D721Med (cell line): ENCODE results near the gene DOCK6.

ENCODE experiments used
- DNase-seq: peaks from one replicate; pipeline ENCODE4 v3.0.0; 2011; ENCODE audit warnings: low spot score; ENCODE audit not compliant: insufficient read length
- FAIRE-seq: peaks from 2 replicates; lab custom pipeline; 2011; peaks lifted over from hg19 to GRCh38; lab: Jason Lieb, UNC
- TF ChIP-seq, protein P1 (sequence below): IDR thresholded peaks from 2 replicates; pipeline ENCODE4 v1.5.1; 2012; ENCODE audit warnings: mild to moderate bottlenecking, control low read depth; ENCODE audit not compliant: insufficient read depth; ENCODE audit errors: missing control alignments

Gene DOCK6

DNA sequence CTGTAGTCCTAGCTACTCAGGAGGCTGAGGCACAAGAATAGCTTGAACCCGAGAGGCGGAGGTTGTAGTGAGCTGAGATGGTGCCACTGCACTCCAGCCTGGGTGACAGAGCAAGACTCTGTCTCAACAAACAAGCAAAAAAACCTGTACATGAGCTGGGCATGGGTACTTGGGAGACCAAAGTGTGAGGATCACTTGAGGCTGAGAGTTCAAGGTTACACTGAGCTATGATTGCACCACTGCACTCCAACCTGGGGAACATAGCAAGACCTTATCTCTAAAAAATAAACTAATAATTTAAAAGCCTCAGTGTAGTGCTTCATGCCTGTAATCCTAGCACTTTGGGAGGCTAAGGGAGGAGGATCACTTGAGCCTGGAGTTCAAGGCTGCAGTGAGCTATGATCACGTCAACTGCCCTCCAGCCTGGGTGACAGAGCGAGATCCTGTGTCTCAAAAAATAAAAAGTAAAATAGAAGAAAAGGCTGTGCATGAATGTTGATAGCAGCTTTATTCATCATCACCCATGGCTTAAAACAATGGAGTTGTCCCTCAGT lies 12.3 kb upstream of the DOCK6 start:
- DNase-seq, result no peak
- FAIRE-seq, result no peak
- TF ChIP-seq, protein P1, sequence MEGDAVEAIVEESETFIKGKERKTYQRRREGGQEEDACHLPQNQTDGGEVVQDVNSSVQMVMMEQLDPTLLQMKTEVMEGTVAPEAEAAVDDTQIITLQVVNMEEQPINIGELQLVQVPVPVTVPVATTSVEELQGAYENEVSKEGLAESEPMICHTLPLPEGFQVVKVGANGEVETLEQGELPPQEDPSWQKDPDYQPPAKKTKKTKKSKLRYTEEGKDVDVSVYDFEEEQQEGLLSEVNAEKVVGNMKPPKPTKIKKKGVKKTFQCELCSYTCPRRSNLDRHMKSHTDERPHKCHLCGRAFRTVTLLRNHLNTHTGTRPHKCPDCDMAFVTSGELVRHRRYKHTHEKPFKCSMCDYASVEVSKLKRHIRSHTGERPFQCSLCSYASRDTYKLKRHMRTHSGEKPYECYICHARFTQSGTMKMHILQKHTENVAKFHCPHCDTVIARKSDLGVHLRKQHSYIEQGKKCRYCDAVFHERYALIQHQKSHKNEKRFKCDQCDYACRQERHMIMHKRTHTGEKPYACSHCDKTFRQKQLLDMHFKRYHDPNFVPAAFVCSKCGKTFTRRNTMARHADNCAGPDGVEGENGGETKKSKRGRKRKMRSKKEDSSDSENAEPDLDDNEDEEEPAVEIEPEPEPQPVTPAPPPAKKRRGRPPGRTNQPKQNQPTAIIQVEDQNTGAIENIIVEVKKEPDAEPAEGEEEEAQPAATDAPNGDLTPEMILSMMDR, result no peak

DNA sequence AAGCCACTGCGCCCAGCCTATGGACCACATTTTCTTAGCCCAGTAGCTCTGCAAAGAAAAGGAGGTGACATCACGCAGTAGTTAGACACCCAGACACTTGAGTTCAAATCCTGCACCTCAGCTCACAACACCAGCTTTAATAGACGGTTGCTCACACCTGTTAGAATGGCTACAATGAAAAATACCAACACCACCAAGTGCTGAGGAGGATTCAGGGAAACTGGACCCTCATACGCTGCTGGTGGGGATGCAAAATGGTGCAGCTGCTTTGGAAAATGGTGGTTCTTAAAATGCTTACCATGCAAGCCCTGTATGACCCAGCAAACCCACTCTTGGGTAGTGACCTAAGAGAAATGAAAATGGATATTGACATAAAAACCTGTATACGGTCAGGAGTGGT lies 11.7 kb upstream of the DOCK6 start:
- TF ChIP-seq, protein P1, result no peak
- FAIRE-seq (no peak), DNase-seq (no peak)

DNA sequence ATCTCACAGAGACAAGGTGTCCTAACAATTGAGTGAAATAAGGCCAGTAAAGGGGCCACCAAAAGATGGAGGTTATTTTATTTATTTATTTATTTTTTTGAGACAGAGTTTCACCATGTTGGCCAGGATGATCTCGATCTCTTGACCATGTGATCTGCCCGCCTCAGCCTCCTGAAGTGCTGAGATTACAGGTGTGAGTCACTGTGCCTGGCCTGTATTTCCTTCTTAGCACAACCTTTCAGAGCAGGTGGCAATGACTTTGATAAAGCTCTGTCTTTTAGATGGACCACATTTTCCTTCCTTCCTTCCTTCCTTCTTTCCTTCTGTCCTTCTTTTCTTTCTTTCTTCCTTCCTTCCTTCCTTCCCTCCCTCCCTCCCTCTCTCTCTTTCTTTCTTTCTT lies 11.0 kb upstream of the DOCK6 start:
- FAIRE-seq, result no peak
- no peak for DNase-seq
- TF ChIP-seq, protein P1, result no peak

DNA sequence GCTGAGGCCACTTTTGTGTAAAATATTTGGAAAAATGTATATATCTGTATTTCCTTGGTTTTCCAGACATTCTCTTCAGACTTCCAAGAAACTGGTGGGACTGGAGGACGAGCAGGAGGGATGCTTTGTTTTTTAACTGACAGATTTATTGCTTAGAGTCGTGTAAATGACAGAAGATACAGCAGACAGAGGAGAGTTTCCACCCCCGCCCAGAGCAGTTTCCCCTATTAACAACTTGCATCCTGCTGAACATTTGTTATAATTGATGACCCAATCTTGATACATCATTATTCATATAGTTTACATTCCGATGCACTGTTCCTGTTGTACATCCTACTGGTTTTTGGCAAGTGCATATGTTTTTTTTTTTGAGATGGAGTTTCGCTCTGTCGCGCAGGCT lies 7.1 kb upstream of the DOCK6 start:
- DNase-seq (no peak), FAIRE-seq (no peak)
- TF ChIP-seq, protein P1, result no peak

DNA sequence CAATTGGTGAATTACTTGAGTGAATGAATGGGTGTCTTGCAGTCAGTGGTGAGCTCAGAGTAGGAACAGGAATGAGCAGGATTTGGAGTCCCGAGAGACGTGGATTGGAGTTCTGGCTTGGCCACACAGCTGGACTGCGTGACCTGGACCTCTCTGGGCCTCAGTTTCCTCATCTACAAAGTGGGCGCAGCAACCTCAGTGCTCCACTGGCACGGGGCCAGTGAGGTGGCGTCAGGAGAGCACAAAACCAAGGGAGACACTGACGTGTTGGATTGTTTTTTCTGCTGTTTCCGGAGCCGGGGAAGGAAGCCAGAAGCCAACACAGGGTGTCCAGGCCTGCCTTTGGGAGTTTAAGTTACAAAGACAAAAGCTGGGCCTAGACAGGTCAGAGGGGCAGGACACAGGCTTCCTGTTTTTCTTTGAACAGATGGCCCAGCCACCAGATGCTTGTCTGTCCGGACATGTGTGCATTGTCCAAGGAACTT lies 6.5 kb upstream of the DOCK6 start:
- no peak for DNase-seq
- no peak for FAIRE-seq
- TF ChIP-seq, protein P1, result no peak

DNA sequence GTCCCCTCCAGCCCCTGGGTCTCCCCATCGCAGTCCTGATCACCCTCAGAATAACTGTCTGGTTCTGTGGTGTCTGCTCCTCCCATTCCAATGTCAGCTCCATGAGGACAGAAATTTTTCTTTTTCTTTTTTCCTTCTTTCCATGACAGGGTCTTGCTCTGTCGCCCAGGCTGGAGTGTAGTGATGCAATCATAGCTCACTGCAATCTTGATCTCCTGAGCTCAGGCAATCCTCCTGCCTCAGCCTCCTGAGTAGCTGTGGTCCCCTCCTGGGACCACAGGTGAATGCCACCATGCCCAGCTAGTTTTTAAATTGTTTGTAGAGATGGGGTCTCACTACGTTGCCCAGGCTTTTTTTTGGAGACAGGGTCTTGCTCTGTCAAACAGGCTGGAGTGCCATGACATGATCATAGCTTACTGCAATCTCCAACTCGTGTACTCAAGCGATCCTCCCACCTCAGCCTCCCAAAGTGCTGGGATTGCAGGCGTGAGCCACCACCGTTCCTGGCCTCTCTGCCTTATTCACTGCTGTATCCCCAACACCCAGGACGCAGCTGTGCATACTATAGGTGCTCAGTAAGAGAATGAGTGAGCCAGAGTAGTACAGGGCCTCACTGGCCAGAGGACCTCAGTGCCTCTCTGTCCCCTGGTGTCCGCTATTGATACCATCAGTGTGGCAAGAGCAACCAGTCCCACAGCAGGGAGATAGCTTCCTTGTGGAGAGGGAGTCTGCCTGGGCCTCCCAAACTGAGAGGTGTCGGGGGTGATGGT lies 5.2 kb upstream of the DOCK6 start:
- TF ChIP-seq, protein P1, result no peak
- FAIRE-seq, result no peak
- no peak for DNase-seq

DNA sequence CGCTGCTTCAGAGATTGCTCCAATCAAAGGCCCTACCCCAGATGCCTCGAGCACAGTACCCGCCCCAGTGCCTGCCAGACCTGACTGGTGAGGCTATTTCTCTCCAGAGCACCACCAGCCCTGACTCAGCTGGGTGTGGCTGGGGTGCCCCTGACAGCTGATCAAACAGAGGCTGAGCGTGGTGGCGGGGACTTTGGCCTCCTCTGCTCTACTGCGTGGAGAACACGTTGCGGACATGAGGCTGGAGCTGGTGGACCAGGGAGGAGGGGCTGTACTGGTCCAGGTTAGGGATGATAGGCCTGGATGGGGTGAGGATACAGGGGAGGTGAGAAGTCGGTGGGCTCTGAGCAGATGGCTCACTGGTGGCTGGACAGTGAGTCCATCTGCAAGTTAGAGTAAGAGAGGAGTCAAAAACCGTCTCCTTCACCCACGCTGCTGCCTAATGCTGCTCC lies 3.5 kb upstream of the DOCK6 start:
- TF ChIP-seq, protein P1, result no peak
- FAIRE-seq, result no peak
- no peak for DNase-seq
